GM19035 (cell line): ENCODE data around the gene ANGPTL4.

Source experiments
- ATAC-seq: cut with Tn5 transposase; IDR thresholded peaks from one replicate; pipeline ENCODE4 v1.9.1; 2021; ENCODE audit not compliant: unreplicated experiment

The ANGPTL4 gene

GRCh38 chr19:8412783-8413628 lies 49.1 kb downstream of the ANGPTL4 start, which contains the start of gene MARCHF2:
Gene MARCHF2 (plus strand): TSS chr19:8413305. CDS start chr19:8421841, 8,536 bp downstream.
- peak; percentile 100 for ATAC-seq

GRCh38 chr19:8413629-8413995 lies 49.7 kb downstream of the ANGPTL4 start:
- no peak for ATAC-seq

GRCh38 chr19:8416796-8417195 lies 52.8 kb downstream of the ANGPTL4 start:
- ATAC-seq: no peak

GRCh38 chr19:8421484-8422461 lies 57.8 kb downstream of the ANGPTL4 start:
- no peak for ATAC-seq

GRCh38 chr19:8423817-8424223 lies 59.9 kb downstream of the ANGPTL4 start:
- ATAC-seq: no peak
